ENCODE results near the gene RENBP.

Gene RENBP

GRCh38 chrX:153887385-153887784 is 57.1 kb downstream of the RENBP start:
- TF ChIP-seq CREB1 (IDR thresholded peaks at IDR 0.05; ENCODE audit: low read depth) (no peak), ZBTB7A (IDR thresholded peaks at IDR 0.05; ENCODE audit: low read depth) (no peak), EP300 (IDR thresholded peaks at IDR 0.05; ENCODE audit: borderline replicate concordance) (no peak), TEAD4 (IDR thresholded peaks at IDR 0.05) (no peak), USF1 (IDR thresholded peaks at IDR 0.05) (no peak), EGR1 (IDR thresholded peaks at IDR 0.05) (no peak), MAX (IDR thresholded peaks at IDR 0.05) (no peak), TAF1 (IDR thresholded peaks at IDR 0.05; ENCODE audit: low read depth) (no peak), RAD21 (IDR thresholded peaks at IDR 0.05; ENCODE audit: low read depth) (no peak), CEBPB (IDR thresholded peaks at IDR 0.05) (no peak), NFIC (IDR thresholded peaks at IDR 0.05) (no peak), YY1 (IDR thresholded peaks at IDR 0.05; ENCODE audit: low read depth) (no peak), TCF12 (IDR thresholded peaks at IDR 0.05; ENCODE audit: low read depth) (no peak), REST (IDR thresholded peaks at IDR 0.05; ENCODE audit: low read depth) (no peak), FOXM1 (IDR thresholded peaks at IDR 0.05; ENCODE audit: borderline replicate concordance, low read depth) (no peak)

GRCh38 chrX:153886915-153887314 is 57.5 kb downstream of the RENBP start:
- 0 out of 2 replicates have a peak, but pooled peaks have one; percentile 8 for TF ChIP-seq EP300 (IDR thresholded peaks at IDR 0.05; ENCODE audit: borderline replicate concordance)
- TF ChIP-seq TEAD4 (IDR thresholded peaks at IDR 0.05): peak; percentile 73
- no peak for TF ChIP-seq EGR1 (IDR thresholded peaks at IDR 0.05)

GRCh38 chrX:153885968-153886903 is 58.2 kb downstream of the RENBP start, which contains the start of gene L1CAM:
Gene L1CAM, minus strand, starts transcription at chrX:153886173. Its CDS starts 10,337 bp downstream, at chrX:153875836.
- TF ChIP-seq USF1 (IDR thresholded peaks at IDR 0.05) (no peak), TEAD4 (IDR thresholded peaks at IDR 0.05) (no peak), MAX (IDR thresholded peaks at IDR 0.05) (no peak), TCF12 (IDR thresholded peaks at IDR 0.05; ENCODE audit: low read depth) (no peak), ZBTB7A (IDR thresholded peaks at IDR 0.05; ENCODE audit: low read depth) (no peak; the same call in 1 of the 2 replicates), EP300 (IDR thresholded peaks at IDR 0.05; ENCODE audit: borderline replicate concordance) (no peak), FOXM1 (IDR thresholded peaks at IDR 0.05; ENCODE audit: borderline replicate concordance, low read depth) (no peak), RAD21 (IDR thresholded peaks at IDR 0.05; ENCODE audit: low read depth) (no peak), TAF1 (IDR thresholded peaks at IDR 0.05; ENCODE audit: low read depth) (no peak), EGR1 (IDR thresholded peaks at IDR 0.05) (no peak), CREB1 (IDR thresholded peaks at IDR 0.05; ENCODE audit: low read depth) (no peak)

Measured in Ishikawa (cell line).